Right lobe of liver (tissue), 4 donors: ENCODE results near the gene IFNAR1.

ENCODE experiments used
- POLR2A ChIP-seq: fragments of 450-650 bp; IDR thresholded peaks from one replicate; pipeline ENCODE4 v1.6.1; 2017; ENCODE audit warnings: antibody characterized with exemption, mild to moderate bottlenecking
- TF ChIP-seq, protein P1 (sequence below), 4 donors: fragments of 200-600 bp in 3 of 4; fragments of 450-650 bp in 1 of 4; IDR thresholded peaks; one replicate each; pipeline versions ENCODE4 v1.5.1 to v1.8.0; 2016 to 2022; ENCODE audit warnings: antibody characterized with exemption in 4 of 4, mild to moderate bottlenecking in 2 of 4
- donor health status: DM: no; HTN: no; CAD: no.
- donor health status: DM: no; HTN: no; CAD: no.
- donor health status: DM: no; HTN: yes; CAD: no.

DNA sequence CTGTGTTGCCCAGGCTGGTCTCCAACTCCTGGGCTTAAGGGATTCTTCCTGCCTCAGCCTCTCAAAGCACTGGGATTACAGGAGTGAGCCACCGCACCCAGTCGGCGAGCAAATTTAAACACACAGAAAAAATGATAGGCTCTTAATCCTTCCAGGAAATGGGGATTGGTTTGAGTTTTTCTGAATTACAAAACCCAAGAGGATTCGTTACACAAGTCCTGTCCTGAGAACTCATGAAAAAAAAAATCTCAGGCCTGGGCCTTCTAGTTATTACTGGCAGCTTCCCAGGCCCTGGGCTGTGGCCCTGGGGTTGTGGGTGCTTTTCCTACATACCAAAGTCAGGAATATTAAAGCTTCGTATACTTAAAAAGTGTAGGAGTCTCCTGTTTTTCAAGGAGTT, 72.2 kb downstream of the IFNAR1 start:
- TF ChIP-seq, protein P1, sequence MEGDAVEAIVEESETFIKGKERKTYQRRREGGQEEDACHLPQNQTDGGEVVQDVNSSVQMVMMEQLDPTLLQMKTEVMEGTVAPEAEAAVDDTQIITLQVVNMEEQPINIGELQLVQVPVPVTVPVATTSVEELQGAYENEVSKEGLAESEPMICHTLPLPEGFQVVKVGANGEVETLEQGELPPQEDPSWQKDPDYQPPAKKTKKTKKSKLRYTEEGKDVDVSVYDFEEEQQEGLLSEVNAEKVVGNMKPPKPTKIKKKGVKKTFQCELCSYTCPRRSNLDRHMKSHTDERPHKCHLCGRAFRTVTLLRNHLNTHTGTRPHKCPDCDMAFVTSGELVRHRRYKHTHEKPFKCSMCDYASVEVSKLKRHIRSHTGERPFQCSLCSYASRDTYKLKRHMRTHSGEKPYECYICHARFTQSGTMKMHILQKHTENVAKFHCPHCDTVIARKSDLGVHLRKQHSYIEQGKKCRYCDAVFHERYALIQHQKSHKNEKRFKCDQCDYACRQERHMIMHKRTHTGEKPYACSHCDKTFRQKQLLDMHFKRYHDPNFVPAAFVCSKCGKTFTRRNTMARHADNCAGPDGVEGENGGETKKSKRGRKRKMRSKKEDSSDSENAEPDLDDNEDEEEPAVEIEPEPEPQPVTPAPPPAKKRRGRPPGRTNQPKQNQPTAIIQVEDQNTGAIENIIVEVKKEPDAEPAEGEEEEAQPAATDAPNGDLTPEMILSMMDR (IDR thresholded peaks at IDR 0.05) = no peak
- TF ChIP-seq POLR2A = no peak
